ENCODE measurements around the gene EI24. TPM values are rescaled to one million over a fixed set of nuclear protein-coding genes. Genes with fewer than 3 reads are reported as not detected.

EI24 gene
- total RNA-seq, 1 experiment from 2014 or later, result 151 TPM

- H2BK120ac ChIP-seq (ENCODE audit: low read depth, low read length, poor library complexity, severe bottlenecking), result no peak overlapping the region
- H3K4me1 ChIP-seq (ENCODE audit: insufficient read depth, low read length), result no peaks in the 10 kb centered on the region
- no peak overlapping the region for H4K91ac ChIP-seq (ENCODE audit: insufficient read length, low read depth, low read length)
- Mint-ChIP-seq H3K9me3 (peaks cover 14% of the 10 kb centered on the region in 2 experiments), H3K27ac (no peak overlapping the region), H3K36me3 (ENCODE audit: insufficient read depth in 1 of 3, low read depth in 3 of 3) (peaks cover 0 to 4% (median 0%) of the 10 kb centered on the region in 3 experiments; a peak in 1 of 7 replicates), H3K27me3 (ENCODE audit: low read depth) (peaks cover under 1% of the 10 kb centered on the region; the same call in 1 of the 2 replicates), H3K4me3 (no peak overlapping the region), H3K4me1 (no peaks in the 10 kb centered on the region)
- H3K79me2 ChIP-seq (ENCODE audit: insufficient read depth, low read length), result no peaks in the 10 kb centered on the region
- H3K4ac ChIP-seq (ENCODE audit: low read depth, low read length), result no peak overlapping the region
- H2BK20ac ChIP-seq (ENCODE audit: low read depth, low read length, poor library complexity, severe bottlenecking), result no peak overlapping the region
- H3T11ph ChIP-seq (ENCODE audit: low read length), result no peak overlapping the region
- peaks cover 7% of the 10 kb centered on the region for H3K9me3 ChIP-seq (ENCODE audit: control insufficient read depth, low read depth, low read length)
- TF ChIP-seq CTCF (conservative IDR thresholded peaks at IDR 0.05), result no peak
- H4K20me1 ChIP-seq (ENCODE audit: control insufficient read depth, insufficient read depth, insufficient read length), result no peaks in the 10 kb centered on the region
- H3K23me2 ChIP-seq (ENCODE audit: insufficient read length, low read depth, low read length, poor library complexity, severe bottlenecking), result no peaks in the 10 kb centered on the region
- H3K79me1 ChIP-seq (ENCODE audit: insufficient read depth, low read depth, low read length, poor library complexity, severe bottlenecking), result no peaks in the 10 kb centered on the region
- H3K23ac ChIP-seq (ENCODE audit: insufficient read length, low read depth, low read length), result no peak overlapping the region
- no peak overlapping the region for H3K9ac ChIP-seq (ENCODE audit: extremely low read depth, insufficient read length, low read length)
- no peak overlapping the region for H2BK12ac ChIP-seq (ENCODE audit: insufficient read length, low read depth, low read length)
- WGBS (ENCODE audit: extremely low coverage, insufficient read length, low lambda C conversion rate), result no CpG with 5 or more reads among the region's 3 CpGs
- H3K27ac ChIP-seq (ENCODE audit: insufficient read length, low read depth, low read length), result no peak overlapping the region
- no peak overlapping the region for H3K14ac ChIP-seq (ENCODE audit: insufficient read depth, low read length)
- no peaks in the 10 kb centered on the region for H3K27me3 ChIP-seq (ENCODE audit: insufficient read depth, low read length)
- H3K18ac ChIP-seq (ENCODE audit: insufficient read length, low read depth, low read length), result no peak overlapping the region
- DNase-seq, result no peak
- no peak overlapping the region for H4K8ac ChIP-seq (replicated peaks; ENCODE audit: insufficient read length, low read depth, low read length)
- no peak overlapping the region for H2AFZ ChIP-seq (ENCODE audit: low read length)
- no peak overlapping the region for H3K56ac ChIP-seq (ENCODE audit: insufficient read length, low read depth, low read length)
- no peak overlapping the region for H2BK15ac ChIP-seq (ENCODE audit: low read depth, low read length)
- no peak overlapping the region for H2BK5ac ChIP-seq (ENCODE audit: insufficient read length, low read length)
- no peak overlapping the region for H2AK5ac ChIP-seq (ENCODE audit: insufficient read length, low read length)
- no peak overlapping the region for H4K5ac ChIP-seq (ENCODE audit: insufficient read length, low read depth, low read length)
- H3K4me2 ChIP-seq (ENCODE audit: insufficient read depth, insufficient read length, low read length), result no peak overlapping the region
These were observed 9.4 kb upstream of the EI24 start for GRCh38 chr11:125559888-125560287.

All from H9 (cell line).